ENCODE measurements around the gene NRXN3.

The NRXN3 gene

GRCh38 chr14:78902010-78902623, 731.9 kb downstream of the NRXN3 start:
- peak in 46 of 58 donors; percentile 6 to 79 (median 36) for DNase-seq

GRCh38 chr14:78904094-78904493, 733.9 kb downstream of the NRXN3 start:
- no peak for DNase-seq

GRCh38 chr14:78917462-78917861, 747.3 kb downstream of the NRXN3 start:
- no peak for DNase-seq

DNA sequence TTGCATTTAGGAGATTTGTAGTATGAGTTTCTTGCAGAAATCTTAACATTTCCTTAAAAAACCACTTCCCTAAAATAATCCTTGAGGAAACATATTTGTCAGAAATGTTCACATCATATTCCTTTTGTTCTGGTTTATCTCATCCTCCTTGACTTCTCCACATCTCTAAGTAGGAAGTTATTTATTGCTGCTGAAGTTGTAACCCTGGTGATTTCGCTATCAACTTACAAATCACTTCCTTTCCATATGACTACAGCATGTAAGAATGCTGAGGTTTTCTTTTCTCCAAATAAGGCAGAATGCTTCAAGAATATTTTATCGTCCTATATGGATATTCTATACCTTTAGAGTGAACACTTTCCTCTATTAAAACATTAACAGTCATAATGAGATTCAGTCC, 751.7 kb downstream of the NRXN3 start:
- DNase-seq, result no peak

DNA sequence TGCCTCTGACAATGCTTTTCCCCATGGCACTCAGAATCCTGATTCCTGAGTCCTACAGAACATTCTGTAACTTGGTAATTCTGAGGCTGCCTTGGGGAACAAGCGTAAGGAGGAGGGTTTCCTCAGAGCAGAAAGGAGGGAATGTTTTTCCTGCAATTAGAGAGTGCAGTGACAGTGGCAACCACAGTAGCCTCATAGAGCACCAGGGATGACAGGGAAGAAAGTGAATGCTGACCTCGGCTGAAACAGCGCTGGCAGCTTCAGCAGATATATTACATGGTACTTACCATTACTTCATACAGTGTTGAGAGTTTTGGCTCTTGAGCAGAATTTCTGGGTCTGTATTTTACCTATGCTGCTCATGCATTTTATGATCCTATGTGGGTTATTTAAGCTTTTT, 757.1 kb downstream of the NRXN3 start:
- DNase-seq, result no peak

DNA sequence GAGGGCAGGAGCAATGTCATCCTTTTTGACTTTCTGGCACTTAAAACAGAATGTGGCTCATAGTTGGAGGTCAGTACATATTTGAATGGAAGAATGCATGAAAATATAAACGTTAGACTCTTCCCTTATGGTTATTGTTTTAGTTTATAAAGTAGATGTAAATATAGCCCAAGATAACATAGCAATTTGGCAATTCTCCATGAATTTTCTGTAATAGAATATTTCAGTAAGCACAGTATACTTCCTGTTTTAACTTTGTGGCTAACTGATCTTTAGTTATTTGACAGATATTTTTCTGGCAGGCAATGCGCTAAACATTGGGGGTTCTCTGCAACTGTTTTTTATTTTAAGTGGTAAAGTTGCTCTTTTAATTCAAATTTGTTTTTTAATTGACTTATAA, 763.0 kb downstream of the NRXN3 start:
- DNase-seq, result no peak

DNA sequence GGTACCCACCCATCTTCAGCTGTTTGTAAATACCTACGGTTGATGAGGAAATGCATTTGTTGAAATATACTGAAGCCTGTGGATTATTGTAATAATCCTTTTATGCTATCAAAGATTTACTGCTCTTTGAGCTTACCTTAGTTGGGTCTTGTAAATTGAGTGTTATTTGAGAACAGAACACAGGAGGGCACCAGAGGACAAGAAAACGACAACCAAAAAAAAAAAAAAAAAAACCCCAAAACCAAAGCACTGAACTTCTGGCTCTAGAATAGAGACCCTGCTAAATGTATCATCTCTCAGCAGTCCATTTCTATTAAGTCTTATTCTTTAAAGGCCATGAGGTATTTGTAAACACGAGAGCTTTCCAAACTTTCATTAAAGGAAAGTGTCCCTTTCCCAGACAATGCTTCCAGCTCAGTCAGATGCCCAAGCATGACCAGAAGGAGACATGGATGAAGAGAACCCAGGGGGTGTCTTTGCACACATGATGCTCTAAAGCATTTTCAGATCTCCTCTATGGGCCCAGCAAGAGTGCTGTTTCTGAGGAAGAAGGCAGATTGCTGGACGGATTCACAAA, 763.9 kb downstream of the NRXN3 start:
- DNase-seq, result peak in 1 of 58 donors; percentile 5

- DNase-seq, result no peak
Observed at GRCh38 chr14:78946949-78947348, 776.8 kb downstream of the NRXN3 start.

- DNase-seq, result no peak
Observed at GRCh38 chr14:78947681-78948080, 777.5 kb downstream of the NRXN3 start.

- no peak for DNase-seq
Observed at GRCh38 chr14:78950649-78951048, 780.5 kb downstream of the NRXN3 start.

DNA sequence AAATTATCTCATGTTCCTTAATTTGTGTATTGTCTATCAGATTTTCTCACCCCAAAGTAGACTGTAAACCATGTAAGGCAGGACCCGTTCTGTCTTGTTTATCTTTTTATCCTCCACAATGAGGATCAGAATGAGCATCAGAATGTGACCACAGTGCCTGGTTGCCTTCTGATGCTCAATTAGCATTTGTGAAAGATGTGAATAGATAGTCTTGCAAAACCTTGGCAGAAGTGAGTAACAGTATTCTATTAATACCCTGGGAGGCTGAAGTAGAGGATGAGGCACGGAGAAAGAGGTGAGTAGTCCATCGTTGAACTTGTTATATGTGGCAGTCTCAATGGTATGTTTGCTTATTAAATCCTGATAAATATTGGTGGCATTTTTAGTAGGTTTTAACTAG, 781.4 kb downstream of the NRXN3 start:
- DNase-seq, result no peak

DNA sequence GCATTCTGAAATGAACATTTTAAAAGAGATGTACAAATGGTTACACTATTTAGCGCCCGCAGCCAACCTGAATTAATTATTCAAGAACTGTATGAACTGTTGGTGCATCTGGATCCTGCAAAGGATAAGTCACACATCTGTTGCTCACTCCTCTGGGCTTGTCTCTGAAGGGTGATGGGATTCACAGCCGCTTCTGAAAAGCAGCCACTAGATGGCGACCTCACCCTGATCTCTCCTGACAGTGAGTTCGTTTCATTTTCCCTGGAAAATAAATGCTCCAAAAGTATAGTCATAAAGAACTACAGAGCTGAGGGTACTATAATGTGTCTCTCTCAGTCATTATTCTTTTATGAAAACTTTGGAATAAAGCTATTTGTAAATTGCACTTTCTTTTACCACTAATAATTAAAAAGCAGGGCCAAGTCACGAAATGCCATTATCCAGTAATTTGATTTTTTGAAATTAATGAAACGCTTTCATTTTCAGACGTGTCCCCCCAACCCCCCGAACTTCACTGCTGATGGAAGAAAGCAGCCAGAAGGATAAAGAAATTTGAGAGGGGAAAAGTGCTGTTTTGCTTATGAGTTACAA, 789.6 kb downstream of the NRXN3 start:
- peak in 55 of 58 donors; percentile 1 to 83 (median 46) for DNase-seq

DNA sequence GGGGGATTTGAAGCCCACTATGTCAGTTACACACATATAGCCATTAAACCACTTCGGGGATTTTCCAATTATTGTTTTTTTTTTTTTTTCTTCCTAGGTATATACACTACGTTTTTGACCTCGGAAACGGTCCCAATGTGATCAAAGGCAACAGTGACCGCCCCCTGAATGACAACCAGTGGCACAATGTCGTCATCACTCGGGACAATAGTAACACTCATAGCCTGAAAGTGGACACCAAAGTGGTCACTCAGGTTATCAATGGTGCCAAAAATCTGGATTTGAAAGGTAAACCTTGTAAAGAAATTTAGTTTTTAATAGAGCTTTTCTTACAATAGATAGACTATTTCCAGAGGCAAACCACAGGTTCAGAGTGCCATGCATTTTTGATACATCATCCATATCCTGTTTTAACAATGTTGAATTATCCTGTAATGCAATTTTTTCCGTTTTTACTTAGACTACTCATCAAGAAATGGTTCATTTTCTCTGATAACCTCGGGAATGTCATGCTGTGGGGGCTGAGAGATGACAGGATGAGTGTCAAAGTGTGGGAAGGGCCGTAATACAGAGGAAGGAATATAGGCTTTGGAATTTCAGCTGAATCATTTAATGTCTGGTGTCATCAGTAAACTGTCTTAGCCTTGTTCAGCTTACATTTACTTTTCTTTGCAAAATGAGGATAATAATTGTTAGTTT, 797.1 kb downstream of the NRXN3 start:
- no peak for DNase-seq

GRCh38 chr14:78968265-78968664, 798.1 kb downstream of the NRXN3 start:
- no peak for DNase-seq

GRCh38 chr14:78970677-78971076, 800.5 kb downstream of the NRXN3 start:
- DNase-seq, result no peak

DNA sequence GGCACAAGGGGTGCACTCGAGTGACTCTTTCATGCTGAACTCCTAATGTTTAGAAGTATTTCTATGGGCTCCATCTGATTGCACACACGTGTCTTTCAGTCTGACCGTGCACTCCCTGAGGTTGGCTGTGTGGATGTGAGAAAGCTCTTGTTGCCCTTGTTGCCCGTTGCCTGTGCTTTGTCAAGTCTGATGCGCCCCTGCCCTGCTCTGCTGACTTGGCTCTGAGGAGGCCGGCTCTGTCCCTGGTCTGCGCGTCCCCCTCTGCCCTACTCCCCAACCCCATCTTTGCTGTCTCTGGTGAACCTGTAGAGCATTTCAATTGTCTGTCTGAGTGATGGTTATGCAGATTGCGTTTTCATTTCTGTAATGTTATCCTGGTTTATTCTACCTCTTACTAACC, 802.3 kb downstream of the NRXN3 start:
- no peak for DNase-seq

DNA sequence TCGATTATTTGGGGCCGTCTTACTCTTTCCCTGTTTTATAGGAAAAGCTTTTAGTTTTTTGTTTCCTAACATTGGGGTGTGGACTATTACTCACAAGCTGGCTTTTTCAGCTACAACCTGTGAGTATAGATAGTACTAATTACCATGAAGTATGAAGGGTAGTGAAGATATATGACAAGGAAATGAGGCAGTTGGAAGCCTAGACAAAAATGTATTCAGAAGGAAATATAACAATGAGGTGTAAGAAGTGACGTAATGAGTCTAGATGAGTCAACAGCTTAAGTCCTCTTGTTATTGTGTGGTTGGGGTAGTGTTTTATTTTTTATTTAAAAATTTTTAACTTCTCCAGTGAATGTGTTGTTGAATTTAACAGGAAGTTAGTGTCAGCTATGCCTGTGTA, 804.5 kb downstream of the NRXN3 start:
- no peak for DNase-seq

- DNase-seq, result no peak
Observed at GRCh38 chr14:78975734-78976133, 805.6 kb downstream of the NRXN3 start.

GRCh38 chr14:78978896-78979295, 808.7 kb downstream of the NRXN3 start:
- no peak for DNase-seq

- DNase-seq, result no peak
Observed at GRCh38 chr14:78982551-78982950, 812.4 kb downstream of the NRXN3 start.

DNA sequence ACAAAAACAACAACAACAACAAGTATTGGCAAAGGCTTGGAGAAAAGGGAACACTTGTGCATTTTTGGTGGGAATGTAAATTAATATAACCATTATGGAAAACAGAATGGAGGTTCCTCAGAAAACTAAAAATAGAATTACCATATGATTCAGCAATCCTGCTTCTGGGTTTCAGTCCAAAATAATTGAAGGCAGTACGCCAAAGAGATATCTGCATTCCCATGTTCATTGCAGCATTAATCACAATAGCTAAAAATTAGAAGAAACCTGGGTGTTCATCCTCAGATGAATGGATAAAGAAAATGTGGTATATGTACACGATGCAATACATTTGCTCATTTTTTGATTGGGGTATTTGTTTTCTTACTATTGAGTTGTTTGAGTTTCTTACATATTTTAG, 813.0 kb downstream of the NRXN3 start:
- no peak for DNase-seq

GRCh38 chr14:78985668-78986381, 815.7 kb downstream of the NRXN3 start:
- no peak for DNase-seq

Measured in anterior cingulate cortex (tissue), 58 donors.